ENCODE data around the gene ADGRB2.
"Not testable (repeated sequence)": the region's sequence is repeated elsewhere in the genome, so short reads cannot be mapped to it uniquely, and the experiment has no call there.

ADGRB2 gene

DNA sequence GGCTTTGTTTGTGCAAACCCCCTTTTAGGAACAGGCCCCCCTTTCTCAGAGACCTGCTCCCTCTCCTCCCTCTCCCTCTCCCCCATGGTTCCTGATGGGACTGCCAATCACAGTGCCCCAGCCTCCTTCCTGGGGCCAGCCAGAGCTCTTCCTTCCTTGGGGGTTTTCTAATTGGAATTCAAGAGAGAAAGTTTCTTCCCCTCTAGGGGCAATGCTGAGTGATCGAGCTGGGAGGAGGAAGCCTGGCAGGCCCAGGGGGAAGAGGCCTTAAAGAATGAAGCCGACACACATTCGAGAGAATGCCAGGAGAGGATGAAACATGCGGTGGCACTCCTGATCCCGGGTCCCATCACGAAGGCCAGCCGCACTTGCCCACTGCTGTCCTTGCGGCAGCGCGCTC lies 39.0 kb downstream of the ADGRB2 start:
- no peak for DNase-seq

DNA sequence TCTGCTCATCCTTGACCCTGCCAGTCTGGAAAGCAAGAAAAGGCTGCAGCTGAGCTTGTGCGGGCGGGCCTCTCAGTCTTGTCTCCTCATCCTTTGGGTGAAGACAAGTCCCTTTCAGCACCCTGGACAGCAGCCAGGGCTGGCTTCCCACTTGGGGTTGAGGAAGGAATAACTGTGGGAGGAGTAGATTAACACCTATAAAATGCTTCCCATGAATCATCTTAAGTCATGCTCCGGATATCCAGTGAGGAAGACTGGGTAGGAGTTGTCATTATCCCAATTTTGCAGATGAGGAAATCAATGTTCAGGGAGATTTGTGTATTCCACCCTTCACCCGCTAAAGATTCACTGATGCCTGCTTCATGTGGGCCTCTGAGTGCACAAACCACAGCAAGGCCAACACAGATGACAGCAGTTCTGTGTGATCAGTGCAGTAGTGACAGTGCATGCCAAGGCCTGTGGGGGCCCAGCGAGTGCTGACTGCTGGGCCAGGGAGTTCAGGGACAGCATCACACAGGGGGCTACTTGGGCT lies 40.2 kb downstream of the ADGRB2 start:
- no peak for DNase-seq

DNA sequence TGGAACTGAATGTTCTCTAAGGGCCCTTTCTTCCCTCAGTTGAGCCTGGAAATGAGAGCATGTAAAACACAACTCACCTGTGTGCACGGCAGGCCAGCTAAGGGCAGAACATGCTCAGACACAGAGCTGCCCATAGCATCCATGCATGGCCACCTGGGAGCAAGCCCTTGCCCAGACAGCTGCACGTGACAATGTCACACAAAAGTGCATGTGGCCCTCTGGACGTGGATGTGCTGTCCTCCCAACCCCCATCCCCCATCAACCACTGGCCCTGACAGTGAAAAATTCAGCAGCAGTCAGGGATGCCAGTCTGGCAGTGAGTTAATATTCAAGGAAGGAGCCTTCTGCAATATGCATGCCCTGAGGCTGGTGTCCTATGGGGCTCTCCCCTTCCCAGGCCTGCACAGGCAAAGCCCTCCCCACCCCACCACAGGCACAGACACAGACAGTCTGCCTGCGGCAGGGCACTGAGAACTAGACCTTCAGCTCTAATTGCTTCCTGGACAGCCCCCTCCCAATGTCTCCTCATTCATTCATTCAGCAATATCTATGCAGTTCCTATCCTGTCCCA lies 45.7 kb downstream of the ADGRB2 start:
- no peak for DNase-seq

DNA sequence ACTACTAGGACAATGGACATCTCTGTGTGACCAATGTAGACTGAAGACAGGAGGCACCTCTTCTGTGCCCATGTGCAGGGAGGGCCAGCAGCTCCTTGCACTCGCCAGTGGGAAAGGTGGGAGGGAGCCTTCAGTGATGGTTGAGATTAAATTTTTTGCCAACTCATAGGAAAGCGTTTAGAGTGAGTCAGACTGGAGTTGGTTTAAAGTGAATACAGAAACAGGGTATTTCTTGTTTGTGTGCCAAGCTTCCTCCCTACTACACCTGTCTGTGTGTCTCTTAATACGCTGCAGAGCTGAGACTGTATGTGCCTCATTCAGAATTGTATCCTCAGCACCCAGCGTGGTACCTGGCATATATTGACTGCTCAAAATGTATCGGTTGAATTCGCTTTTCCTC lies 46.8 kb downstream of the ADGRB2 start:
- DNase-seq: no peak

DNA sequence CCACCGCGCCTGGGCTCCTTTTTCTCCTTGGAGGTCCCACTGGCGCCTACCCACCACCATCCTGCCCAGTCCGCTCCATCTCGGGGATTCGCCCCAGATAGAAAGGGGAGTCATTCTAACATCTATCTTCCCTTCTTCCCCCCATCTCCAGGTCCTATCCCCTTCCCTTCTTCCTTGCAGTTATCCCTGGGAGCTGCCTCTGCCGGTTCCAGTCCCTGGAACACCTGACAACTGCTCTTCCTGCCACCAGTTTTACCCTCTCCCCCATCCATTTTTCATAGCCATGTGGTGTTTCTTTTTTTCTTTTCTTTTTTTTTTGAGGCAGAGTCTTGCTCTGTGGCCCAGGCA lies 48.3 kb downstream of the ADGRB2 start:
- no peak for DNase-seq

DNA sequence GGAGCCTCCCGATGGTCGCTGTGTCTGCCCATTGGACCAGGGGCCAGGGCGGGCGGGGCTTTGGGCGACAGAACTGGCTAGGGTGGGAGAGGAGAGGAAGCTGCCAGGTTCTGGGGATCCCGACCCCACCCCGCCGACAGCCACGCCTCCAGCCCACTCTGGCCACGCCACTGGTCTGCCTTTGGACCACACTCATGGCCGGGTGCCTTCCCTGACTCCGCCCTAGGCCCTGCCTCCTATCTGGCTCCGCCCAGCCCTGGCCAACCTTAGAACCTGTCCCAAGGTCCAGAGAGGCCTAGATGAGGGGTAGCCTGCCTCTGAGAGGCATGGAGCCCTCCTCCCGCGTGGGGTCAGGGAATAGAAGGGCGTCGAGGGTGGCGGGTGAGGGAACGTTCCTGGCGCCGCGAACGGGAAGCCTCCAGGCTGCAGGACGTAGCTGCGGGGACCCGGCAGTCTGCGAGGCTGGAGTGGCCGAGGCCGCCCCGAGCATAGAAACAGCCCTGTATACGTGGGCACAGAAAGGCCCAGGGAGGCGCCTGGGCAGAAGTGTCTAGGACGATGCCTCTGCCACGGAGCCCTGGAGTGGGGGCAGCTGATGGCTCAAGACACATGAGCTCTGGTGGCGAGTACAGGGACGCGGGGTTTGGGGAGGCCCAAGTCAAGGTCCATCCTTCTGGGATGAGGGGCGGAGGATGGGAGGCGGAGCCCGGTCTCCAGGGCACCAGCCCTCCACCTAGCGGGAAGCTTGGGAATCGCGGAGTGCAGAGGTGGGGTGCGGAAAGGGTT lies 48.9 kb downstream of the ADGRB2 start:
- no peak for DNase-seq

DNA sequence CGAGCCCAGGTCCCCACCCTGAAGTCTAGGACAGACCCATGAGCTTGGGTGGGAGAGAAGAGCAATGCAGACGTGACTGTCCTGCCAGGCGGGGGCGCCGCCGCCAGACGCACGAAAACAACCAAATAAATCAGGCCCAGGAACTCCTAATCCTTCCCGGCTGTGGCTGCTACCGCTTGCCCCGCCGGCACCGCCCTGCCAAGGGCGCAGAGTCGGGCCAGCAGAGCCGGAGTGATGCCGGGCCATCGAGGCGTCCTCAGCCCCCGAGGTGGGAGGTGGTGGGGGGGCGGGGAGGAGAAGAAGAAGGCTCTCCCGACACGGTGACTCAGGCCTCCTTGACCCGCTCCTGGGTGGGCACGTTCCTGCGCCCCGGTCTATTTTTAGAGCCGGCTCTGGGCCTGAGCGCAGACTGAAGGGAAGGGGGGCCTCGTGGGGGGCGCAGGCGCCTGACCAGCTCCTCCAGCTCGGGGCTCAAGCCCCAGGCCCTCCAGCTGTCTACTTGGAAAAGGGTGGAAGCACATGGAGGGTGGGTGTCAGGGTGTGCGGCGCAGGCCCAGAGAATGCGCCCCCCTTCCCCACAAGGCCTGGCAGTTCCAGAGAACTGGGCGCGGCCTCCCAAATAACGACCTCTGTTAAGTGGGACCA lies 49.6 kb downstream of the ADGRB2 start:
- no peak for DNase-seq

DNA sequence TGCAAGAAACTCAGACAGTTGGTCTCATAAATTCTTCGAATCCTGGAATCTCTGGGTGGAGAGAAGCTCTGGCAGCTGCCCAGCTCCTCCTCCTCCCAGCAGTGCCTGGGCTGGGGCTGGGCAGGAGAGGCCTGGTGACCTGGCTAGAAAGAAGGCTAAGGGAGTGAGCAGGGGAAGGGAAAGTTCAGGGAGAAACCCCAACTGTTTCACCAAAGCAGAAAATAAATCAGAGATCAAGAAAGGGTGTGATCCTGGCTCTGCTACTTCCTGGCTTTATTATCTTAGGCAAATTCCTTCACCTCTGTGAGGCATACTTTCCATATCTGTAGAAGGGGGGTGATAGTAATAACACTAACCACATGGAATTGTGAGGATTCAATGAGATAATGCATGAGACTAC lies 51.5 kb downstream of the ADGRB2 start:
- no peak for DNase-seq

DNA sequence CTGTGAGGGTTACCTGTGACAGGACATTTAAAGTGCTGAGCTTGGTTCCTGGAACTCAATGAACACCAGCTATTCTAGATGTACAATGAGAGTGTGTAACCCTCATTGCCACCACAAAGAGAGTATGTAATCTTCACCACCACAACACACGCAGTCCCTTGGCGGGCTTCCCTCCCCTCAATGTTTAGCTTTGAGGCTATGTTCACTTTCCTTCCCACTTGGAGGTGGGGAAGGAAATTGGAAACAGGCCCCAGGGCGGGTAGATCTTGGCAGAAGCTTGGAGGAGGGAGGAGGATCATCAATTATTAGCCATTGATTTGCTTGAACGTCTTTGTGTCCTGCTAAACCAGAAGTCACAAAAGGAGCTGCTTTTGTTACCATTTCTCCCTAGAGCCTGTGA lies 52.1 kb downstream of the ADGRB2 start:
- DNase-seq: no peak

DNA sequence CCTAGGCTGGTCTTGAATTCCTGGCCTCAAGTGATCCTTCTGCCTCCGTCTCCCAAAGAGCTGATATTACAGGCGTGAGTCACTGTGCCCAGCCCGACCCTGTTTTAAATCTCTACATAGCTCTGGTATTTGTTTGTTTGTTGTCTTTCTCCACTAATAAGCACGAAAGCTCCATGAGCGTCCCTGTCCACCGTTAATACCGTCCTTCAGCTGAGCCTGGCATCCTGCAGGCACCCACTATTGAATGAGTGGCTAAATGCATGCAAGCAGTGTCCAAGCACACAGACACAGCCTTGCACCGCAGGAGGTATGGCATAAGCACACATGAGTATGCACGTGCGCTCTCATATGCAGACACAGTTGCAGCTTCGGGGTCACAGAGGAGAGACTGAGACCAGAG lies 55.8 kb downstream of the ADGRB2 start:
- no peak for DNase-seq

DNA sequence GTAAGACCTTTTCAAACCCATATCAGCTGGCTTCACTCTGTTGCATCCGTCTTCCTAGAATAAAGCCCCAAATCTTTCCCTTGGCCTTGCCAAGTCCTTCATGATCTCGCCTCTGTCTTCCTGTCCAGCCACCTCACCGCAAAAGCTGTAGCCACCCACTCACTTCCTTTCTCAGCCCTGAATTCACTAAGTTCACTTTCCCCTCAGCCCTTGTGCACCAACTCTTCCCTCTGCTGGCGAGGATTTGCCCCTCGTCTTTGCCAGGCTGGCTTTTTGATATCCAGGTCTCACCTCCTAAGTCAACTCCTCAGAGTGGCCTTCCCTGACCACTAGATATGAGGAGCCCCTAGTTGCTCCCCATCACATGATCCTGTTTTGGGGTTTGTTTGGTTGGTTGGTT lies 56.4 kb downstream of the ADGRB2 start:
- DNase-seq: no peak

DNA sequence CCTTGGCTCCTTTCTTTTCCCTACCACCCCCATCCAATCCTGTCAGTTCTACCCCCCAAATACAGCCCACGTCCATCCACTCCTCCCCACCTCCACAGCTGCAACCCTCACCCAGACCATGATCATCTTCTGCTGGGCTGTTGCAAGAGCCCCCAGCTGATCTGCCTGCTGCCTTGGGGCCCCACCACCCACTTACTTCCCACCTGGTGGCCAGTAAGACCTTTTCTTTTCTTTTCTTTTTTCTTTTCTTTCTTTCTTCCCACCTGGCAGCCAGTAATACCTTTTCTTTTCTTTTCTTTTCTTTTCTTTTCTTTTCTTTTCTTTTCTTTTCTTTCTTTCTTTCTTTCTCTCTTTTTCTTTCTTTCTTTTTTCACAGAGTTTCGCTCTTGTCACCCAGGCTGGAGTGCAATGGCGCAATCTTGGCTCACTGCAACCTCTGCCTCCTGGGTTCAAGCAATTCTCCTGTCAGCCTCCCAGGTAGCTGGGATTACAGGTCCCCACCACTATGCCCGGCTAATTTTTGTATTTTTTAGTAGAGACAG lies 57.0 kb downstream of the ADGRB2 start:
- not testable (repeated sequence) for DNase-seq

DNA sequence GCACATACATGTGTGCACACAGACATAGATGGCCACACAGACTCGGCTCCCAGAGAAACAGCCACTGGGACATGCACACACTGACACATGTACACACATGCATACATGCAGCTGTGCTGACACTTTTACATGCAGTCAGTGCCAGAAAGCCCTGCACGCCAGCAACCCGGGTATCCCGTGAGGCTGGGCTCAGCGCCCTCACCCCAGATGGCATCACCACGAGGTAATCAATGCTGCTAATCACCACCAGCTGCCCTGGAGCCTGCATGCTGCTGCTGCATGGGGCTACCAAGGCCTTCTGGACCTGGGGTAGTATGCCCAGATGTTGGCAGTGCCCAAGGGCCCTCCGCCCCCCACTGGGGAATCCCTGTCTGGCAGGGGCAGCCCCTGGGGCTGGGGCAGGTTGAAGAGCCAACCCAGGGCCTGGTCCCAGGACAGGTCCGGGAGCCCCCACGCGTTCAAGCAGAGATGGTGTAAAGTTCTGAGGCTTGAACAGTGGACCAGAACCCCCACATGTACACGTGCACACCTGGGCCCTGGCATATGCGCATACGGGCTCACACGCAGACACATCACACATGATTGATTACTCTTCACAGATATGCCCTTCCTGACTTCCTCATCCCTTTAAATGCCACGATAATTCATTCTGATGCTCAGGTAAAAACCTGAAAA lies 57.6 kb downstream of the ADGRB2 start:
- no peak for DNase-seq

DNA sequence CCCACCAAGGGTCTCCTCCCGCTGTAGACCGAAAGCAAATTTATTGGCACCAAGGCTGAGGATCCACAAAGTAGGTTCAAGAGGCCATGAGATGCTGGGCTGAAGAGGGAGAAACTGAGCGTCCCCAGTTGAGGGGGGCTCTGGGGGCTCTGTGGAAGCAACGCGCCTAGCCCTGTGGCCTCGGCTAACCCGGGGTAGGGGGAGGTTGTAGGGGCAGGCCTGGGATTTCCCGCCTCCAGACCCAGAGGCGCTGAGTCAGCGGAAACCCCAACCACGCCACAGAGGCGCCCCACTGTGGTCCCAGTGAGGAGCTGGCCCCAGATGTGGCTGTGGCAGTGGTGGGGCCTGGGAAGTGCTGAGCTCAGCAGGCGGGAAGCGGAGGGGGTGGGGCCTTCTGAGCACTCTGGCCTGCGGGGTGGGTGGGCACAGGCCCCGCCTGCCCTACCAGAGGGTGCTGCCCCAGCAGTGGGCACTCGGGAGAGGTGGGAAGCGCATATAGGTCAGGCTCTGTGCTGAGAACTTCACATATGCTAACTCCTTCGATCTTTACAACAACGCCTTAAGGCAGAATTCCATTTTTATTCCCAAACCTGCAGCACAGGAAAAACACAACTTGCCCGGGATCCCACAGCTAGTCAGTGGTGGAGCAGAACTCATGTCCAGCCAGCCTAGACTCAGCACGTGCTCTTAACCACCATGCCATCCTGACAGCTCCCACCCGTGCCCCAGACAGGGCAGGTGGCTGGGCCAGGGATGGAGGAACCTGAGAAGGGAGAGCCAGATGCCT lies 58.9 kb downstream of the ADGRB2 start:
- DNase-seq: no peak

DNA sequence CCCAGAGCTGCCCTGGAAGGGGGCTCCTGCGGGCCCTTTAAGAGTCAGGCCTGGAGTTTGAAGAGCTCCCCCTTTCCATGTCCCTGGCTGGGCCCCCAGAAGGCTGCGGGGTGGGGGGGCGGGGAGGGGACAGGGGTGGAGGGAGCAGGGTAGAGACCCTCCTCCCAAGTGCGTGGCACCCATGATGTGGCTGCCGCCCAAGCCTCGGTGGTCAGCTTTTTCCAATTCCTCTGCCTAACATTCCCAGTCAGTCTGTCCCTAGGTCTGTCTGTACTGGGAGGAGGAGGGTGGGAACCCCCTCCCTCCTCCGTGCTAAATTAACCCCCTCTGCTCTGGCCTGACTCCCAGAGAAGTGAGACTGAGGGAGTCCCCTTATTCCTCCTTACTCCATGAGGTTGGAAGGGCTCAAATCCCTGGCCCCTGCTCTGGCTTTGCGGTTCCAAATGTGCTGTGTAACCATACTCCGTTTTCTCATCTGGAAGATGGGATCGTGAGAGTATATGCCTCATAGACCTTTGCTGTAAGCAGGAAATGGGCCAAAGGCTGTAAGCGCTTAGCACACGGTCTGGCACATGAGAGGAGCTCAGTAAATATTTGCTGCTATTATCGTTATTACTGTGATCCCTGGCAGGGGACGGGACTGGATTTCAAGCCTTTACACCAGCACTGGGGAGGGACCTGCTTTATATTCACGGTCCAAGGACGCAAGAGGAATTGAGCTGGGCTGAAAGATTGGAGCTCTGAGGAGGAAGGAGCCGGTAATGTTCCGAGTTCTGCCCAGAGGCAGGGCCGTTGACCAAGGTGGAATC lies 59.7 kb downstream of the ADGRB2 start:
- DNase-seq: no peak

DNA sequence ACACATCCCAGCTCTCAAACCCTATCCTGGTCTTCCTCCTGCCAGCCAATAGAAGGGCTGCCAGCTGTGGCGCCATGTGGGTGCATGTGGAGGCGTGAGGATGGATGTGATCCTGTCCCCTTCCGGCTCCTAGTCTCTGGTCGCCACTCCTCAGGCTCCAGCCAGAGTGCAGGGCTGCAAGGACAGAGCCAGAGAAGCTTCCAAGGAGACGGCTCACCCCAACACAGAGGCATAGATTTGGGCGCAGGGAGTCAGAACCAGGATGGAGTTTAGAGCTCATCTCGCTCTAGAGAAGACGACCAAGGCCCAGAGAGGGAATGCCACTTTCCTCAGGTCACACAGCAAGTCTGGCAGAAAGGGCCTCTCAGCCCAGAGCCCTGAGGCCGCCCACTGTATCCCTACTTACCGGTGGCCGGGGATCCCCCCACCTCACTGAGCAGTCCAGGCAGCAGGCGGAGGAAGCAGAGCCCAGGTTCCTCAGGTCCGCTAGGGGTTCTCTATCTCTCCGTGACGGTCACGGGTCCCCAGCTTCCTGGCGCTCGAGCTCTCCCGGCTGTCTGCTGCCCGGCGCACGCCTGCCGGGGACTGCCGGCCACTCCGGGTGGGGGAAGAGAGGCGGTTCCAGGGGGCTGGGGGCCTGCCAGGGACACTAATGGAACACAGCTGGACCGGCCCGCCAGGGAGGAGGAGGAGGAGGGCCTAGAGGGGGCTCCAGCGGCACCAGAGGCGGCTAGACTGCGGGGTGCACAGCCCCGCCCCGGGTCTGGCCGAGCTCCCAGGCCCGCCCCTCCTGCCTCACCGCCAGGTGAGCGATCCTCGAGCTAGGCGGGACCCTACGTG lies 60.5 kb downstream of the ADGRB2 start, which contains the start of gene COL16A1:
Gene COL16A1, minus strand, starts transcription at position 587 of the 840 bp plus-strand sequence. CDS start 1,824 bp downstream, outside the sequence.
- DNase-seq: no peak

DNA sequence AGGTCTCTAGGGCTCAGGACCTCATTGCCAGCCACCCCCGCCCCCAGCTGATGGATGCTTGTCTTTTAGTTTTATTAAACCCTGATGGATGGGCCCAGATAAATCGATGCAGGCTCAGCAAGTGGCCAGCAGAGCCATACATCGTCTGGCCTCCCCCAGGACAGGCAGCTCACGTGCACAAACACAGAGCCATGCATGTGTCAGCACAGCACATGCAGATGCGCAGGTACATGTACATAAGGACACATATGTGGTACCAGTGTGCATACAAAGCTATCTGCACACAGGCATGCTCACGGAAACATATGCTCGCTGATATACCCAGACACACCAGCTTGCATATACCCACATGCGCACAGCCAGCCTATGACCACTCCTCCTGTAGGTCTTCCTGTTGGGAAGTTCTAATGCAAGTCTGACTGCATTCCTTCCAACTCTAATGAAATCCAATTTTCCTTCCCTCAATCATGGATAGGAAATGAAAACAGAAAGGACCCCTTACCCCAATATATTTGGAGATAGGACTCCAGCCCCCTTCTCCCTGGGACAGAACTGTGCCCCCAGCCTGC lies 61.2 kb downstream of the ADGRB2 start:
- no peak for DNase-seq

DNA sequence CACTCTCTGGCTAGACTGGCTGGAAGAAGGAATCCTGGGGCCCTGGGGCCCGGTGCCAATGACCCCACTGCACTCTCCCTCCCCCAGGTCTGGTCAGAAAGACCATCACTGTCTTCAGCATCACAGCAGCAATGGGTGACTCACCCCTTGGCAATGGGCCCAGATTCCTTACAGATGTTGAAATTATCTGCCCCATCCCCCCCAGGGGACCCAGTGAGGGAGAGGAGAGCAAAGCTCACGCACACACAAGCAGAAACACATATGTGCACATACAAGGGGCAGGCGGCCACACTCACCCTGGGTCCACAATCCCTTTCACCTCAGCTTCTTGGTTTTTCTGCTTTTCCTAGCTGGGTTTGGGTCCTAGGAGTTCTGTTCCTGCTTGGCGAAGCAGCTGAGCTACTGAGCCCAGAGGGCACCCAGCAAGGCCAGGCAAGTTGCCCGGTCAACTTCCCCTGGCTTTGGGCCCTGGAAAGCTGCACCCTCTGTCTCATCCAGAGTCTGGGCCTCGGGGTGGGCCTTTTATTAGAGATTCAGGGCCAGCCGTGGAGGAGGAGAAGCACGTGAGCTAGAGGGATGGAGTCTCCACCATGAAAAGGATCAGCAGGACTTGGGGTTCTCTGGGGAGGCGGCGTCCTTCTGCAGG lies 62.9 kb downstream of the ADGRB2 start:
- no peak for DNase-seq

DNA sequence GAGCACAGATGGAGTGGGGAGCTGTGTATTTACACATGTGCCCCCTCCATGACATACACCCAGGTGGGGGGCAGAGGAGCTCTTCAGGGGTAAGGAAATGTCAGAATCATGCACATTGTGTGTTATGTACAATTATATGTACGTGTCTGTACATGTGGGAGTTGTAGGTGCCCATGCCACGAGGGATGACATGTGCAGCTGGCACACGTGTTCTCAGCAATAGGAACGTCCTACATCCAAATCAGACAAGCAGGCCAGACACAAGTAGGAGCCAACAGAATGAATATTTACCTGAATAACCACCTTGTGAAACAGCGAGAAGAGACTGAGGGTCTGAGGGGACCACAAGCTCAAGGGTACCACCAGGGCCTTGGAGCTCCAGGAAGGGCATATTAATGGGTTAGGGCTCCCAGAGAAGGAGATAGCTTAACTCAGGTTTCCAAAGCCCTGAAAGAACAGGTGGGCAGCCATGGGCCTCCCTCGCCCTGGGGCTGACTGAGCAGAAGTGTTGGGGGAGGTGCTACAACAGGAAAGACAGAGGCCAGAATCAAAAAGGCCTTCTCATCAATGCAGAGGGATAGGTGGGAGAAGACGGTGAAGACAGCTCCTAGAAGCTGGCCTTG lies 63.6 kb downstream of the ADGRB2 start:
- no peak for DNase-seq

Data from SIG-M5 (cell line).